Measurements from ENCODE around the gene CCDC69.
A peak's percentile ranks its signal among the peaks of the same experiment; 100 is the strongest.
"Not testable (repeated sequence)": the region's sequence is repeated elsewhere in the genome, so short reads cannot be mapped to it uniquely, and the experiment has no call there.

Gene CCDC69

DNA sequence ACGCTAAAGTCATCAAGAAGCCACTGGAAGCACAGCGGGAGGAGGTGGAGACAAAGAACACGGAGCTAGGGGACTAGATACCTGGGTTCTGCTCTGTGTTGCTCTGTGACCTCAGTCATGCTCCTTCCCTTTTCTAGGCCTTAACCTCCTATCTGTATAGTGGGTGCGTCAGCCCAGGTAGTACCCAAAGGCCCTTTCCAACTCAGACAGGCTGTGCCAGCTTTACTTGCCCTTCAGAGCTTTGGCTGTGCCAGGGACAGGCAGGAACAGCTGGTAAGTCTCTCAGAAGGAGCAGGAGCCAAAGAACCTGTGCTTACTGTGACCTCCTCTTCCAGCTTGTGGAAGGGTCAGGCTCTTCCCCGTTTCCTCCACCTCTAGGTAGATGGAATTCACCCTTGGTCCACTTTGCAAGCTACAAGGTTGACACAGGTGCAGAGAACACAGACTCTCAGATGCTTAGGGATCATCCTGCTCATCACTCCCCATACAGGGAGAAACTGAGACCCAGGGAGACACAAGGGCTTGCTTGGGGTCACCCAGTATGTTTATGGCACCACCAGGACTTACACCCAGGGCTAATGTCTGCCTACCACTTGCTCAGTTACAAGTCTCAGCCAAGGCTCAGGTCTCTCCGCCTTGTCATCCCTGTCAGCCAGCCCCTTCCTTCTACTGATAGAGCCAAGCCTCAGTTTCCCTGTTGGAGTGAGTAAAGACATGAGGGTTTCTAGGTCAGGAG lies 1.7 kb downstream of the CCDC69 start:
- no peak for DNase-seq (ENCODE audit: low read depth)

DNA sequence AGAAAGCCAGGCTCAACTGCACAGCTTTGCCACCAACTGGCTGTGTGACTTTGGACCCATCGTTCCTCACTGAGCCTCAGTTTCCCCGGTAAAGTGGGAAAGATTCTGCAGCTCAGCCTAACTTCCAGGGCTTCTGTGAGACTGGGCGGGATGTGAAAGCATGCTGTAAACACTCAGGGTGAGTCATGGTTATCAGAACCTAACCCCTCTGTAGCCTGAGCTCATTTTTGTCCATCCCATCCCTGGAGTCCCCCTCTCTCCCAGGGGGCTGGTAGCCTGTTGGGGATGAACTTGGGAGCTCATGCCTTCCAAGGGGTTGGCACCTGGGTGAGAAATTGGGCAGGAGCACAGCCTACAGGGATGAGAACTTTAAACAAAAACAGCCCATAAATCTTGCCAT lies 2.3 kb downstream of the CCDC69 start:
- no peak for DNase-seq (ENCODE audit: low read depth)

DNA sequence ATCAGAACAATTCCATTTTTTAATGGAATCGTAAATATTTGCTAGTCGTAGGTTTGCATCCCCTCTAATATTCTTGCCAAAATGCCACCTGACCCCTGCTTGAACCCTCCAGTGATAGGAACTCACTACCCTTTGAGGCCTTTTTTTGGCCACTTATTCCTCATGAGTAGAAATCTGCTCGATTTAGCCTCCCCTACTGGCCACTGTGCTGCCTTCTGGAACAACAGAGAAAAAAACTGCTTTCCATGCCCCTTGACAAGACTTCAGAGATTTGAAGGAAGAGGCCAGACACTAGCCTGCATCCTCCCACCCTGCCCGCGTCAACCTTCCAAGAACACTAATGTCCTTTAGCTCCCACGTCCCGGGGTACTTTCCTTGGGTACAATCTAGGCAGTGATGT lies 4.1 kb downstream of the CCDC69 start:
- no peak for DNase-seq (ENCODE audit: low read depth)

DNA sequence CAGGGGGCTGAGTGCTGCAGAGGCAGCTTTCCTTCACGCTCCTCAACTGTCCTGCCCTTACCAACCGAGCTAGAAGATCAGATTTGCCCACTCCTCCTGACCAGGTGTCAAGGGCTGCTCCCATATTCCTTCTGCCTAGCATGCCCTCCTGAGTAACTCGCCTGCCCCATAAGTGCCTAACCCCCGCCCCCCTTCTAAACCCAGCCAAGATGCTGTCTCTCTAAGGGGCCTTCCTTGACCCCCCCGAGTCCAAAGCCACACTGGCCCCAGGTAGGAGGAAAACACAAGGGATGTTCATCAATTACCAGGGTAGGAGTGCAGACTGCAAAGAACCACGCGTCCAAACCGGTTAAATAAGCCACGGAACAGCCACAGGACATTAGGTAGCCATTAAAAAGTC lies 4.8 kb downstream of the CCDC69 start:
- DNase-seq (ENCODE audit: low read depth): no peak

DNA sequence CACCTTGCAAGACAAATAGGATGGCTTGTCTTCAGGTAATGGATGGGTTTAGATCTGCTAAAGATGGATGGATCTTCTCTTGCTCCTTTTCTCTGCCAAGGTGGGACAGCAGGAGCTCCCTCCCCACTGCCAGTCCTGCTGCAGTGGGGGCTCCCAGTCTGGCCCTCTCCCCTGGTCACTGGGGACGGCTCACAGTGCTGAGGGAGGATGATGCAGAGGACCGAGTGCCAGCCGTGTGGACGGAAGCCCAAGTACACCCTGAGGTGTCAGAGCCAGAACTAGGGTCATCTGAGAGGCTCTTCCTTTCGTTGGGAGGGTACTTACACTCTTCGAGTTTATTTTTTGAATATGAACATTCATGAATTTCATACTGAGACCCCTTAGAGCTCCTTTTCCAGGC lies 5.7 kb downstream of the CCDC69 start:
- DNase-seq (ENCODE audit: low read depth): no peak

DNA sequence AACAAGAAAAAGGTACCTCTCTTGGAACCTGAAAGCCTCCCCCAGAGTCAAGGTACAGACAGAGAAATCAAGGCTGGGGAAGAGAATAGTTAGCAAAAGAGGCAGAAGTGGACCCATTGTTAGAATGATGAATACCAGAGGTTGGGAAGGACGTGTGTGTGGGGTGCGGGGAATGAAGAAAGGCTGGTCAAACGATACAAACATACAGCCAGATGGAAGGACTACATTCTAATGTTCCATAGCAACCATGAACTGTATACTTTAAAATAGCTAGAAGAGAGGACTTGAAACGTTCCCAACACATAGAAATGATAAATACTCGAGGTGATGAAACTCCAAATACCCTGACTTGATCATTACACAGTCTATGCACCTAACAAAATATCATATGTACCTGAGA lies 7.1 kb downstream of the CCDC69 start:
- no peak for DNase-seq (ENCODE audit: low read depth)

DNA sequence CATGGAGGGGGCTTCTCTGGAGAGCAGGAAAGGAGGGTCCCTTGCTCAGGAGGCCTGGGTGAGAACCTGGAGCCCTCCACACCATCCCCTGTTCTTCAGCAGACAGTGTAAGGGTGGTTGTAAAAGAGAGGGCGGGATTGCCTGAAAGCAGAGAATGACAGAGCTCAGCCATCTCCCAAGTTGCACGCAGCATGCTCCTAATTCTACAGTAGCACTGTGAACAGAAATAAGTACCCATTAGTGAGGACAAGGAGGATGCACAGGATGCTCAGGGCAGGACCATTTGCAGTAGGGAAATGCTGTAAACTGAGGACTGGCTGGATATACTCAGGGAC lies 8.4 kb downstream of the CCDC69 start:
- DNase-seq (ENCODE audit: low read depth): no peak

DNA sequence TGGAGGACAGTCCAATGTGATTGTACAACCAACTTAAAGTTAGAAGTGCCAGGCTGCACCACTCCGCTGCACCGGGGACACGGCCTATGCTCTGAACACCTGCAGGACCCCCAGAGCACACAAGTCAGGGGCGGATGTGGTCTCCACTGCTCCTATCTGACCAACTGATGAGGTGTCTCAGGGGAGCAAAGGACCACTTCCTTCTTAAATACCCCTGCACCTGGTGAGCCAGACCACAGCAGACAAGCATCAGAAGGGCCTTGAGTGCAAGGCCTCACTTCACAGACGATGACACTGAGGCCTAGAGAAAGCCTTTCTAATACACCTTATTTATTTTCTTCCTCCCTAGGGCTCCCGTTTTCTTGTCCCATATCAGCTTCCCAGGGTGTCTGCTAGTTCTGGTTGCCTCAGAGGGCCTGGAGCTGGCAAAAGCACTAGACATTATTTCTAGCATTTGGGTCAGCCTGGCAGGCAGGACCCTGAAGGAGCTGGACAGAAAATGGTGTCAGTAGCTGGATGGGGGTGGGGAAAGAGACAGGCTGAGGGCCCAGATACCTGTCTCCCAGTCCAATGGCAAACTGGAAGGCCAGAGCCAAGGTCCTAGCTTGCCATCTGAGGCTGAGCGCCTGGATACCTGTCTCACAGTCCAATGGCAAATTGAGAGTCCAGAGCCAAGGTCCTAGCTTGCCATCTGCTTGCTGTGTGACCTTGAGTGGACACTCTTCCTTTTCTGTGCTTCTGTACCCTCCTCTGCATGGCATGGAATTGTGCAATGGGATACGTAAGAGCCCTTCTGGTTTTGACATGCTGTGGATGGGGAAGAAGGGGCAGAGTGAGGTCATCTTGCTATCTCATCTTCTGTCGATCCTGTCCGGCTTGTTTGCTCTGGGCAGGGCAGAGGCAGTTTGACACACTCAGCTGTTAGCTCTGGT lies 9.0 kb downstream of the CCDC69 start:
- no peak for DNase-seq (ENCODE audit: low read depth)

DNA sequence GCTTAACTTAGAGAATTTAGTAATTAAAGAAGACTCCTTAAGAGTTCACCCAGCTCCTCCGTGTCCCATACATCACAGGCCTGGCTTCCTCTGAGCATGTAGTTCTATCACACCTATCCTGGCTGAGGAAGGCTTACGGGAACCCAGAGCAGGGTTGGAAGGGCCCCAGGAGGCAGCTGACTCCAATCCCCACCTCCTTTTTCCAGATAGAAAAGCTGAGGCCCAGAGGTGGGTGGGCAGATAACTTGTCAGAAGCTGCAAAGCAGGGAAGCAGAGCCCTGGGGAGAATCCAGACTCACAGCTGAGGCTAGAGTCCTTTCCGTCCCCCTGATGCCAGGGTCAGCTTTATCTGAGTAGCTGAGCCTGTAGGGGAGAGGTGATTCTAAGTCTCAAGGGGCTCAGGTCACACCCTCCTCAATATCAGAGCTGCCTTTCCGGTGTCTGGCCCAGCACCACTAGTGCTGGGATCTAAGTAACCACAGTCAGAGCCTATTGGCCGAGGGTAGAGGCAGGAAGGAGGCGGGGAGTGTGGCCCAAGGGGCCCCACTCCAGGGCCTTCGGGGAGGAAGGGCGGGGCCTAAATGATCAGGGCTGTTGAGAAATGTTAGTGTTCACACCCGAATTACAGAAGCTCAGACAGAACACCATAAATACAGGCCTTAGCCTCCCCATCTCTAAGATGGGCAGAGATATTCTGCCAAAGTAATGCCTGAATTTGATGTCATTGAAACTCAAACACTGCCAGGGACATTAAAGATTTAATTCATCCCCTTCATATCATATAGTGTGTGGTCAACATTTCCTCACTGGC lies 9.9 kb downstream of the CCDC69 start:
- peak; percentile 75 for DNase-seq (ENCODE audit: low read depth)

DNA sequence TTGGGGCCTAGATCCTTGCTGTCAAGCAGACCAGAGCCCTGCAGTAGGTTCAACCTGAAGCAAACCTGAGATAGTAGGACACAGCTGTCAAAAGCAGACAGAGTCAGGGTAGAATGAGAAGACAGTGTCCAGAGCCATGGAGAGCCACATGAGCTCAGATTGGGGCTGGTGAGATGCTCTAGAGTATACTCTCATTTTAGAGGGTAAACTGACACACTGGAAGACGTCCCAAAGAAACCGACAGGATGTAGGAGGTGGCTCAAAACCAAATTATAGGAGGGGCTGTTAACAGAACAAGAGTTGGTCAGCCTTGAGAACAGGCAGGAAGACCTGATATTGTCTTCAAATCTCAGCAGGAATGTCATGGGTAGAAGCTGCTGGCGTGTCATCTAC lies 11.5 kb downstream of the CCDC69 start:
- DNase-seq (ENCODE audit: low read depth): no peak

DNA sequence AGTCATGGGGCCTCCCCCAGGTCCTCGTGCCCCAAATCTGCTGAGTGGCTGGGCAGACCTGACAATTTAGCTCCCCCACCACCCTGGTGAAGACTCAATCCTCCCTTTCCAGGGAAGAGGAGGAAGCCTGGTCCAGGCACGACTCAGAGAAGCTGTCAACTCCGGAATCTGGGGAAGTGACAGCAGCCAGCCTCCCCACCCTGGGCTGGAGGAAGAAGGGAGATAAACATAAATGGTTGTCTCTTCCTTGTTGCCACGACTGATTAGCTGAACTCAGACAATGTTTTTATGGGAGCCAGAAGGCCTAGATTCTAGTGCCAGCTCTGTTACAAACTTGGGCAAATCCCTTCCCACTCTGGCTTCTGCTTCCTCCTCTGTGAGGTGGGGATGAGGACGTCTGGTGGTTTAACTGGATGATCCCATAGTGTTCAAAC lies 15.4 kb downstream of the CCDC69 start:
- no peak for DNase-seq (ENCODE audit: low read depth)

DNA sequence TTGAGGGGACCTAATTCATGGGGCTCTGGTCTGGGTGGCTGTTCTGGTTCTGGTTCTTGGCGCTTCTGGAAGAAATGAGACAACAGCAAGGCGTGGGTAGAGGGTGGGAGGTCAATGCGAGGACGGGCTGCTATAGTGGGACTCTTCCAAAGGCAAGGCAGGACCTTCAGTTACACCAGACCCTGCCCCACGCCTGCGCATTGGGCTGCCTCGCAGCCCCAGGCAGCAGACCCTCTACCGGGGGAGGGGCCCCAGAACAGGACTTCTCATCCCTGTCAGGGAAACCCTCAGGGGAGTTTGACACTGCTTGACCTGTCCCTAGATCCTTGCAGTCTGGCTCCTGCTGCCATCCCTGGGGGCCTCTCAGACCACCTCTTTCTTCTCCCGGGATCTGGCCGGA lies 18.5 kb downstream of the CCDC69 start:
- no peak for DNase-seq (ENCODE audit: low read depth)

DNA sequence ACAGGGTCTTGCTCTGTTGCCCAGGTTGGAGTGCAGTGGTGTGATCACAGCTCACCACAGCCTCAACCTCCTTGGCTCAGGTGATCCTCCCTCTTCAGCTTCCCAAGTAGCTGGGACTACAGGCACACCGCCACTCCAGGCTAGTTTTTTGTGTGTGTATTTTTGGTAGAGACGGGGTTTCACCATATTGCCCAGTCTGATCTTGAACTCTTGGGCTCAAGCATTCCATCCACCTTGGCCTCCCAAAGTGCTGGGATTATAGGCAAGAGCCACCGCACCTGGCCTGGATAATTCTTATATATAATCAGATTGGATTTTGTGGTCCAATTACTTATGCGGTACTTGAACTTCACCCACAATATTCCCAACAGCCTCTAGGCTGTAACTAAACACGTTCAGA lies 19.8 kb downstream of the CCDC69 start:
- no peak for DNase-seq (ENCODE audit: low read depth)

DNA sequence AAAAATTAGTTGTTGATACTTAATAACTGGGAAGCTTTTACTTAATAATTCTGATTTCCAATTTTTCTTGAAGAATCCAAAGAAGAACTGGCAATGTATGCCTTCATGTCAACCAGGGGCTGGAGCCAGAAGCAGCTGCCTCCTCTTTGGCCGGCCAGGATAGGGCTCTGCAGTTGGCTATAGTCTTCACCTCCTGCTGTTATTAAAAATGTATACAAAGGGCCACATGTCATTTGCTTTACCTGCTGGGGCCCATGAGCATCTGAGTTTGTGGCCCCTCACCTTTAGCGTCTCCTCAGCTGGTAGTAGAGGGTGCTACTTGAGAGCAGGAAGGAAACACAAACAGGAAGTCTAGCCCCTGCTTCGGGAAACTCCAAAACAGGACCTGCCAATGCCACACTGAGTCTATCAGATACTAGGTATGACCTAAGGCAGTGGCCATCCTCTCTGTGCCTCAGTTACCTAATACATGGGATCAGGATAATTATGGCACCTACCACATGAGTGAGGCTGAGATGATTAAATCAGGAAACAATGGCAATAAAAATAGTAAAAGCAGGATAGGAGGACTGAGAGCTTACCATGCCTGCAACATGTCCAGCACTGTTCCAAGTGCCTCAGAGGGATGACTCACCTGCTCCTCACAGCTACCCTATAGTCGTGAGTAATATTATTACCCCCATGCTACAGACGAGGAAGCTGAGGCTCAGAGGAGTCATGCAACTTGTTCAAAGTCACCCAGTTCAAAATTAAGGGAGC lies 21.3 kb downstream of the CCDC69 start:
- DNase-seq (ENCODE audit: low read depth): no peak

DNA sequence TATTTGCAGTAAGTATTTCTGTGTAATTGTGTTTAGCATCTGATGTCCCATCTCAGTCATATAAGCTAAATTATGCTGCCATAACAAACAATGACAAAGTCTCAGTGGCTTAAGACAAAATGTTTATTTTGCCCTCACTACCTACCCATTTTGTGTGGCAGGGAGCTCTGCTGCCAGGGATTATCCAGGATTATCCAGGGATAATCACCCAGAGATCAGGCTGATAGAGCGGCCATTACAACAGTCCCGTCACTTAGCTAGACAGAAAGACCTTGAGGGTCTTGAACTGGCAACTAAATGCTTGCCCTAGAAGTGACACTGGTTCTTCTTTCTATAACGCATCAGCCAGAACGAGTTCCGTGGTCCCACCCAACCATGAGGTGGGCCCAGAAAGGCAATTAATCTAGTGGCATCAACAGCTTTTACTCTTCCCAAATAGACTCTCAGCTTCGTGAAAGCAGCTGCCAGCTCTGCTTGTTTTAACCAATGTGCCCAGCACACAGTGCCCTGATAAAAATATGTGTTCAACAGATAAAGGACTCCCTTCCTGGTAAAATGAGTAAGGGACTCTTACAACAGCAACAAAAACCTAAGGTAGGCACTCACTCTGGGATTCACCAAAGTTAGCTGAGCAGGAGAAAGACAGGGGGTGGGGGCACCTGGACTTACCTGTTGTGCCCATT lies 22.8 kb downstream of the CCDC69 start:
- DNase-seq (ENCODE audit: low read depth): no peak

DNA sequence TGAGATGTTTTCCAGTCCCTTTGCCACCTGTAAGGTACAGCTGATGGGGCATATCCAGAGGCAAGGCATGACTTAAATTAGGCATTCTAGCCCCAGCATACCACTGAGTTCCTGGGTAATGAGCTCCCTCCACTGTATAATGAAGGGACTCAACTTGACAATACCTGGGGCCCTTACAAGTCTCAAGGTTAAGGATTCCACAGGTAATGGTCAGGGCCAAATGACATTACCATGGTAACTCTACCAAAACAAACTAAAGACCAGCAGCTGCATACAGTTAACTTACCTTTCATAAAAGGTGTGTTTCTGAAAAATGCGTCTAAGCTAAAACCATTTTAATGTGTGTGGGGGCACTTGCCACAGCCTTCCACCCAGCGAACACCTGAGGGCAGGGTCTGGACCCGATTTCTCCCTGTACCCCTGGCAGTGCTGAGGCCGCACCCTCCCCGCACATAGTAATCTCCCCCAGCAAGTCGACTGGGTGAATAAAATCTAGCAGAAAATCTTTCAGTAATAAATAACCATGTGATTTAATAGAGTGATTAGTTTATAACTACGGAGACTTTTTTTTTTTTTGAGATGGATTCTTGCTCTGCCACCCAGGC lies 24.2 kb downstream of the CCDC69 start:
- no peak for DNase-seq (ENCODE audit: low read depth)

DNA sequence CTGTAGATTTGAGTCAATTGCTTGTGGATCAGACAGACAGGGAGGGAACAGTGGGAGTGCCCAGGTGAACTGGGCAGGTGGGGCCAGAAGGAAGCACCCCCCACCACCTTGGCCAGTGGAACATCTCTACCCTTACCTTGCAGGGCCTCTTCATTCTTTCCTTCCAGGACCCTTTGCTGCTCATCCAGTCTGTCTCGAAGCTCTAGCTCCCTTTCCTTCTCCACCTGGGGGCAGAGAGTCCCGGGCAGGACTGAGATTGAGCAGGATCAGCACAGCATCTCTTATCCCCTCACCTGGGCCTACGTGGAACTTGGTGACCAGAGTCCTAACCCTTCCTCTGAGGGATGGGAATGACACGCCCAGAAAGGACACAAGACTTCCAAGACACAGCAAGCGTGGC lies 25.0 kb downstream of the CCDC69 start:
- no peak for DNase-seq (ENCODE audit: low read depth)

DNA sequence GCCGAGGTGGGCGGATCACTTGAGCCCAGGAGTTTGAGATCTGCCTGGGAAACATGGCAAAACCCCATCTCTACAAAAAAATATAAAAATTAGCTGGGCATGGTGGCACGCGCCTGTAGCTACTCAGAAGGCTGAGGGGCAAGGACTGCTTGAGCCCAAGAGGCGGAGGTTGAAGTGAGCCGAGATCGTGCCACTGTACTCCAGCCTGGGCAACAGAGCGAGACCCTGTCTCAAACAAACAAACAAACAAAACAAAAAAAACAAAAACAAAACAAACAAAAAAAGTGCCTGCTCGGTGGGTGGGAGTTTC lies 26.6 kb downstream of the CCDC69 start:
- not testable (repeated sequence) for DNase-seq (ENCODE audit: low read depth)

DNA sequence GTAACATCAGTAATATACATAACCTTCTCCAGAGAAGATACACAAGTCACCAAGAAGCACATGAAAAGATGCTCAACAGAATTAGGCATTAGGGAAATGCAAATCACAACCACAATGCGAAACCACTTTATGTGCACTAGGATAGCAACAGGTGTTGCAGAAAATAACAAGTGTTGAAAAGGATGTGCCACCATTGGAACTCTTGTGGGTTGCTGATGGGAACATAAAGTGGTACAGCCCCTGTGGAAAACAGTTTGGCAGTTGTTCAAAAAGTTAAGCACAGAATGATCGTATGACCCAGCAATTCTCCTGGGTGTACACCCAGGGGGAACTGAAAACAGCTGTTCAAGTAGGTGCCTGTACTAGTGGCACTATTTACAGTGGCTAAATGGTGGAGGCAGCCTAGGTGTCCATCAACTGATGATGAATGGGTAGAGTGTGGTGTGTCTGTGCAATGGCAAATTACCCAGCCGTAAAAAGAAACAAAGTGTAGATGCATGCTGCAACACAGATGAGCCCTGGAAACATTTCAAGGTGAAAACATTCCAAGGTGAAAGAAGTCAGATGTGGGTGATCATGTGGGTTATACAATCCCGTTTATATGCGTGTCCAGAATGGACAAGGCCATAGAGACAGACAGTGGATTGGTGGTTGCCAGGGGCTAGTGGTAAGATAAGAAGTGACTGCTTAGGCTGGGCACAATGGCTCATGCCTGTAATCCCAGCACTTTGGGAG lies 27.2 kb downstream of the CCDC69 start:
- no peak for DNase-seq (ENCODE audit: low read depth)

DNA sequence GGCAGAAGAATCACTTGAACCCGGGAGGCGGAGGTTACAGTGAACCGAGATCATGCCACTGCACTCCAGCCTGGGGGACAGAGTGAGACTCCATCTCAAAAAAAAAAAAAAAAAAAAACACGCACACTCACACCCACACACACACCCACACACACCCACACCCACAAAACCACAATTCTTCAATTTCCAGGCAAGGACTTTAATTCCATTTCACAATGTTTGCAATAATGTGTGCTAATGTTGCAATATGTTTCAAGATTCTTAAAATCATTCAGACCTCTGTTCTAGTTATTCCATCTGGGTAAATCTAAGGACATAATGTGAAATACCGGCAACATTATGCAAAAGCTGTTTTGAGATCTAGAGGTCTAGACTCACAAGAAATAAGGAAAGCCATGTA lies 28.3 kb downstream of the CCDC69 start:
- no peak for DNase-seq (ENCODE audit: low read depth)

Measured in stimulated activated CD8-positive, alpha-beta memory T cell treated with anti-CD3 and anti-CD28 coated beads, Interleukin-12 subunit alpha, Interleukin-12 subunit beta, amount 100 ng/mL, for 1 hour (primary cell).